ENCODE data around the gene NTSR1. TPM values are rescaled to one million over a fixed set of nuclear protein-coding genes. Genes with fewer than 3 reads are reported as not detected.

Gene NTSR1
- total and polyA plus RNA-seq, 2 of the 13 experiments (the other 11 are each of a cell fraction or from before 2014, with no cell fraction given): 0.09 to 0.12 TPM

DNA sequence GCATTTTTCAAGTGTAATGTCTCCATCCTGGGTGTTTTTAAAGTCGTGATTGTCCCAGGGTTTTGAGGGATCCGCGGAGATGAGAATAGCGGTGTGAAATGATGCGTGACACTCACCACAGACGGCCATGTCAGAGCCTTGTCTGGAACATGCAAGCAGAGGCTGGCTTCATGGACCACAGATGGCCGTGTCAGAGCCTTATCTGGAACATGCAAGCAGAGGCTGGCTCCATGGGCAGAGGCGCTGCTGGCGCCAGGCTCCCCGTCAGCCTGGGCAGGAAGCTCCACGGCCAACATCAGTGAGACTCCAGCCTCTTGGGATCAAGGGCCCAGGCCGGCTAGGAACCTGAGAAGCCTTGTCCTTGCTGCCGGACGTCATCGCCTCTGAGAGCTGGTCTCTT lies 80.0 kb downstream of the NTSR1 start (continued):
- TF ChIP-seq SUZ12 (IDR thresholded peaks at IDR 0.05; ENCODE audit: low read depth, low read length) (no peak), ZNF776 (CRISPR knock-in tag; IDR thresholded peaks at IDR 0.05) (no peak), HNF4G (IDR thresholded peaks at IDR 0.05; ENCODE audit: borderline replicate concordance, low read depth, low read length) (no peak), HNF4G (CRISPR knock-in tag; IDR thresholded peaks at IDR 0.05; ENCODE audit: borderline replicate concordance, low read depth) (no peak), GATAD1 (CRISPR knock-in tag; IDR thresholded peaks at IDR 0.05) (no peak), POLR2AphosphoS5 (IDR thresholded peaks at IDR 0.05; ENCODE audit: low read depth, low read length) (no peak), SMARCC2 (IDR thresholded peaks at IDR 0.05) (no peak), ZMAT3 (CRISPR knock-in tag; conservative IDR thresholded peaks at IDR 0.05) (no peak), RNF219 (CRISPR knock-in tag; IDR thresholded peaks at IDR 0.05) (no peak), ZNF318 (CRISPR knock-in tag; IDR thresholded peaks at IDR 0.05) (no peak), SETDB1 (CRISPR knock-in tag; IDR thresholded peaks at IDR 0.05; ENCODE audit: borderline replicate concordance) (no peak), SP1 (IDR thresholded peaks at IDR 0.05) (no peak), SP1 (CRISPR knock-in tag; IDR thresholded peaks at IDR 0.05) (no peak), EEA1 (CRISPR knock-in tag; IDR thresholded peaks at IDR 0.05; ENCODE audit: borderline replicate concordance) (no peak), ZNF225 (CRISPR knock-in tag; IDR thresholded peaks at IDR 0.05) (peak; percentile 38; the same call in 1 of the 2 replicates), THAP11 (CRISPR knock-in tag; IDR thresholded peaks at IDR 0.05) (no peak), MYNN (CRISPR knock-in tag; IDR thresholded peaks at IDR 0.05; ENCODE audit: low read depth) (no peak), GTF3A (CRISPR knock-in tag; conservative IDR thresholded peaks at IDR 0.05) (no peak), ZNF274 (CRISPR knock-in tag; IDR thresholded peaks at IDR 0.05) (no peak), CCDC6 (CRISPR knock-in tag; IDR thresholded peaks at IDR 0.05) (no peak), ZNF547 (CRISPR knock-in tag; IDR thresholded peaks at IDR 0.05) (no peak)
